ENCODE data around the gene GREB1. TPM values are rescaled to one million over a fixed set of nuclear protein-coding genes. Genes with fewer than 3 reads are reported as not detected.

GREB1 gene
- total RNA-seq, 1 experiment from 2014 or later, result 1.3 TPM

- Histone ChIP-seq H3K9me3 (ENCODE audit: low read depth, low read length, poor library complexity, severe bottlenecking) (no peaks in the 10 kb centered on the region), H3K4me1 (ENCODE audit: insufficient read depth, low read length, poor library complexity, severe bottlenecking) (no peaks in the 10 kb centered on the region), H3K27ac (ENCODE audit: low read depth, low read length, poor library complexity, severe bottlenecking) (no peak overlapping the region), H3K36me3 (ENCODE audit: insufficient read depth, low read length, poor library complexity, severe bottlenecking) (no peaks in the 10 kb centered on the region), H3K4me3 (ENCODE audit: low read depth, low read length, poor library complexity, severe bottlenecking) (no peak overlapping the region), H3K27me3 (replicated peaks; ENCODE audit: insufficient read depth, low read depth, low read length, poor library complexity) (no peaks in the 10 kb centered on the region)
- DNase-seq (ENCODE audit: low spot score), result no peak
- no peak for TF ChIP-seq CTCF (conservative IDR thresholded peaks at IDR 0.05; ENCODE audit: low read depth, low read length)
- no peak for TF ChIP-seq EZH2 (IDR thresholded peaks at IDR 0.05; ENCODE audit: borderline replicate concordance, low read depth, low read length, poor library complexity, severe bottlenecking)
- intact Hi-C loops (cut with micrococcal nuclease; ENCODE audit: unreplicated experiment), result no loop called here
- no TSS peak for BruUV-seq (replicated peaks)
- ChIA-PET CTCF (no interaction called here), POLR2A (ENCODE audit: low non-redundant PET) (no interaction called here)
These were observed 40.6 kb upstream of the GREB1 start for GRCh38 chr2:11493282-11493681.

GRCh38 chr2:11494310-11494709 lies 39.5 kb upstream of the GREB1 start:
- TF ChIP-seq EZH2 (IDR thresholded peaks at IDR 0.05; ENCODE audit: borderline replicate concordance, low read depth, low read length, poor library complexity, severe bottlenecking), result no peak
- no peak for TF ChIP-seq CTCF (conservative IDR thresholded peaks at IDR 0.05; ENCODE audit: low read depth, low read length)
- no TSS peak for BruUV-seq (replicated peaks)
- Histone ChIP-seq H3K27ac (ENCODE audit: low read depth, low read length, poor library complexity, severe bottlenecking) (no peak overlapping the region), H3K4me1 (ENCODE audit: insufficient read depth, low read length, poor library complexity, severe bottlenecking) (no peaks in the 10 kb centered on the region), H3K27me3 (replicated peaks; ENCODE audit: insufficient read depth, low read depth, low read length, poor library complexity) (no peaks in the 10 kb centered on the region), H3K36me3 (ENCODE audit: insufficient read depth, low read length, poor library complexity, severe bottlenecking) (no peaks in the 10 kb centered on the region), H3K4me3 (ENCODE audit: low read depth, low read length, poor library complexity, severe bottlenecking) (no peak overlapping the region), H3K9me3 (ENCODE audit: low read depth, low read length, poor library complexity, severe bottlenecking) (no peaks in the 10 kb centered on the region)
- no peak for DNase-seq (ENCODE audit: low spot score)
- intact Hi-C loops (cut with micrococcal nuclease; ENCODE audit: unreplicated experiment), result no loop called here
- ChIA-PET POLR2A (ENCODE audit: low non-redundant PET) (no interaction called here), CTCF (no interaction called here)

- no peak for DNase-seq (ENCODE audit: low spot score)
- CTCF ChIA-PET, result interaction anchor here (0.7 kb wide), 1 partner anchor 69 kb away, joined by 5 read pairs; no protein-coding TSS in a partner anchor
- intact Hi-C loops (cut with micrococcal nuclease; ENCODE audit: unreplicated experiment), result no loop called here
These were observed 37.8 kb upstream of the GREB1 start for GRCh38 chr2:11495844-11496681.

More at GRCh38 chr2:11495844-11496681, 37.8 kb upstream of the GREB1 start:
- Histone ChIP-seq H3K27me3 (replicated peaks; ENCODE audit: insufficient read depth, low read depth, low read length, poor library complexity) (no peaks in the 10 kb centered on the region), H3K4me3 (ENCODE audit: low read depth, low read length, poor library complexity, severe bottlenecking) (no peak overlapping the region), H3K27ac (ENCODE audit: low read depth, low read length, poor library complexity, severe bottlenecking) (no peak overlapping the region), H3K36me3 (ENCODE audit: insufficient read depth, low read length, poor library complexity, severe bottlenecking) (no peaks in the 10 kb centered on the region), H3K9me3 (ENCODE audit: low read depth, low read length, poor library complexity, severe bottlenecking) (no peaks in the 10 kb centered on the region), H3K4me1 (ENCODE audit: insufficient read depth, low read length, poor library complexity, severe bottlenecking) (no peaks in the 10 kb centered on the region)
- no peak for TF ChIP-seq CTCF (conservative IDR thresholded peaks at IDR 0.05; ENCODE audit: low read depth, low read length)
- no peak for TF ChIP-seq EZH2 (IDR thresholded peaks at IDR 0.05; ENCODE audit: borderline replicate concordance, low read depth, low read length, poor library complexity, severe bottlenecking)
- POLR2A ChIA-PET (ENCODE audit: low non-redundant PET), result no interaction called here
- BruUV-seq (replicated peaks), result no TSS peak
